GM21515 (cell line): ENCODE data around the gene PAK5.

Experiments used
- ATAC-seq: cut with Tn5 transposase; IDR thresholded peaks from one replicate; pipeline ENCODE4 v1.9.1; 2021; ENCODE audit not compliant: unreplicated experiment

PAK5 gene

DNA sequence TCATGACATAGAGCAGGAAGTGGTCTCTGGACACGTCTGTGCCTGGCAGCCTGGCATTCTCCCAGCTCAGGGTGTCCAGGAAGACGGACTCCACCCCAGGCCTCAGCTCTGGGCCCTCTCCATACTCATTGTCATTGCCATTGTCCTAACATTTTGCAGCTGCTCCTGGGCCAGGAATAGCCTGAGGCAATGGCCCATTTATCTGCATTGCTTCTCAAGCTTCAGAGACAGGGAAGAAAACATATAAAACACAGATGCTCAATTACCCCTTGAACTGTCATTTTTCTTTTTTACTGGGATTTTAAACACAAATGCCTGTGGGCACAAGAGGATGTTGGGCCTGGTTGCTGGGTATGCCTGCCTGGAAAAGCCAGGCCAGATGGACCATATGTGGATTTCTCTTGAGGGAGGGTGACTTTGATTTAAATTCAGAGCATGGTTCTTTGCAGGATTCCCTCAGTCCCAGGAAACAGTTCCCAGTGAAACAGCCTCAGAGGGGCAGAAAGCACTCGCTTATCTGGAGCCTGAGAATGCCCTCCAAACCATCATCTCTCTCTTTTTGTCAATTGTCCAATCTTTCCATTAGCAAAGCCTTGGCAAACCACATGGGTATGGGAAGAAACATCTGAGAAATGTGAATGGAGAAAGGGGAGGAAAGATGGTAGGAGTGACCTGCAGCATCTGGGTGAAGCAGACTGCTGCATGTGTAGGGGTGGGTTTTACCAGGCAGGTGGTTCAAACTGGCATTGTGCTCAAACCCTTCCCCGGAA lies 306.6 kb downstream of the PAK5 start:
- no peak for ATAC-seq

- ATAC-seq, result no peak
These were observed 307.3 kb downstream of the PAK5 start for GRCh38 chr20:9531581-9531980.

- ATAC-seq, result no peak
These were observed 315.2 kb downstream of the PAK5 start for GRCh38 chr20:9523636-9524035.

GRCh38 chr20:9520086-9520485 lies 318.8 kb downstream of the PAK5 start:
- ATAC-seq, result no peak

DNA sequence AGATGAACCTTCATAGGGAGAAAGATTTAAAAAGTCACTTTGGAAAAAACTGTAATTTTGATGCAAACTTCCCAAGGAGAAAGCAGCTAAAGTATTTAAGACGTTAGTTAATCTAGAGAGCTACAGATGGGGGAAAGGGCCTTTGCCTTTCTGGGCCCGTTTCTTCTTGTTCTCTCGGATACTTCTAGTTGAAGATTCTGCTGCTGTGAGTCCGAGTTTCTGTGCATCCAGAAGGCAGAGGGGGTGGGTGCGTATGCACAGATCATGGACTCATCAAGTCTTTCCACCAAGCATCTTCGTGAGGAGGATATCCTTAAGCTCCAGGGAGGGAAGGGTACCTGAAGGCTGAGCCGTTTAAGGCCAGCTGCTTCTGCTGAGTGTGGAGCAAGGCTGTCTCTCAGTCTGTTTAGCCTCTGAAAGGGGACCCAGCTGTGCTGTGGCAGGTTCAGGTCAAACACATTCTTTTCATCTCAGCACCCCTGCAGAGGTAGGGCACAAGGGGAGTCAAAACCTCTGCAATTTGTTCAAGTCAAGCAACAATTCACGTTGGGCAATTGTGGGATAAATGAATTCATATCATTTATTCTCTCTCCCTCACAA lies 320.2 kb downstream of the PAK5 start:
- no peak for ATAC-seq

- ATAC-seq, result no peak
These were observed 321.3 kb downstream of the PAK5 start for GRCh38 chr20:9517297-9518162.

DNA sequence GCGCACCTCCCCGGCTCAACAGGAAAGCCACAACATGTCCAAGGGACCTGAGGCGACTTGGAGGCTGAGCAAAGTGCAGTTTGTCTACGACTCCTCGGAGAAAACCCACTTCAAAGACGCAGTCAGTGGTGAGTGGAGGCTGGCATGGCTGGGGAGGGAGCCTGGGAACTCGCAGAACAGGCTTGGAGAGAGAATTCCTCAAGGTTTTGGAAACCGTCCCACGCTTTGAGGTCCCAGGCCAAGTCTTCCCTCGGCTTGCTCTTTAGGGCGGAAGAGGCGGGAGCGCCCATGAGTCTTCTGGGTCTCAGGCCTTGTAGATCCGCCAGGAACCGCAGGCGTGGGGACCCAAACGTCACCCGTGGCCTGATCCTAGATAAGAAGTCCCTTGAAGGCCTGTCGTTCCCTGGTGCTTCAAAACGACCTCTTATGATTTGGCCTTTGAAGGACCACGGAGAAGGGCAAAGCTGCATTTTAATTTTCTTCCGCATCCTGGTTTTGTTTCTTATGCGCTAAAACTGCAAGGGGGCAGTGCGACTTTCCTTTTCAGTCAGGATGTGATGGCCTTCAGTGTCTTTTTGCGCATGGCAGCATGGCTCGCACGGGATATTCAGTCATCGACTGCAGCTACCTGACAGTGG lies 322.5 kb downstream of the PAK5 start:
- ATAC-seq, result no peak

DNA sequence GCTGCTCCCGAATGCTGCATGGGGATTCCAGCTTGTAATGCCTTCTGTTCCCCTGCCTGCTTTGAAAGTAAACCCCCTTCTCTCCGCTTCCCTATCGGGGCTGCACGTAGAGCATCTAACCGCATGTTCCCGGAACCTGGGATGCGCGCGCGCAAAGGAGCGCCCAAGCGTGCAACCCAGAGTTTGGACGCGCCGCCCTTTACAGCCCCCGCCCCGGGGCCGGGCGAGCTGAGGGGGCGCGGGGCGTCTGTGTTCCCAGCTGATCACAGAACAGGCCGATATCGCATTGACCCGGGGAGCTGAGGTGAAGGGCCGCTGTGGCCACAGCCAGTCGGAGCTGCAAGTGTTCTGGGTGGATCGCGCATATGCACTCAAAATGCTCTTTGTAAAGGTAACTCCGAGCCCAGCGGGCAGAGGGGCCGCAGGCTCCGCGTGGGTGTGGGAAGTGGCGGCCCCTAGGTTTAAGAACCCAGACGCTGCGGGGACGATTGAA lies 323.1 kb downstream of the PAK5 start:
- ATAC-seq, result no peak

DNA sequence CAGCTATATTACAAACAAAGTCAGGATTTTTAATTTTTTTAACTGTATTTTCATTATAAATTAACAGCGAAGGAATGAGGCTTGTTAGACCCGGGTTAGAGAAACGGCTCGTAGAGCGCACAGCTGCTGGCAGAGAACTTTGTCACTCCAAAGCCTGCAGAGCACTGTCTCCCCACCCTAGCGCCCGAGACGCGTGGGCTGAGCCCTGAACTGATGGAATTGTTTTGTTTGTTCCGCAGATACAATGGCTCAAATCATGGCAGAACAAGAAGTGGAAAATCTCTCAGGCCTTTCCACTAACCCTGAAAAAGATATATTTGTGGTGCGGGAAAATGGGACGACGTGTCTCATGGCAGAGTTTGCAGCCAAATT lies 323.7 kb downstream of the PAK5 start:
- no peak for ATAC-seq

DNA sequence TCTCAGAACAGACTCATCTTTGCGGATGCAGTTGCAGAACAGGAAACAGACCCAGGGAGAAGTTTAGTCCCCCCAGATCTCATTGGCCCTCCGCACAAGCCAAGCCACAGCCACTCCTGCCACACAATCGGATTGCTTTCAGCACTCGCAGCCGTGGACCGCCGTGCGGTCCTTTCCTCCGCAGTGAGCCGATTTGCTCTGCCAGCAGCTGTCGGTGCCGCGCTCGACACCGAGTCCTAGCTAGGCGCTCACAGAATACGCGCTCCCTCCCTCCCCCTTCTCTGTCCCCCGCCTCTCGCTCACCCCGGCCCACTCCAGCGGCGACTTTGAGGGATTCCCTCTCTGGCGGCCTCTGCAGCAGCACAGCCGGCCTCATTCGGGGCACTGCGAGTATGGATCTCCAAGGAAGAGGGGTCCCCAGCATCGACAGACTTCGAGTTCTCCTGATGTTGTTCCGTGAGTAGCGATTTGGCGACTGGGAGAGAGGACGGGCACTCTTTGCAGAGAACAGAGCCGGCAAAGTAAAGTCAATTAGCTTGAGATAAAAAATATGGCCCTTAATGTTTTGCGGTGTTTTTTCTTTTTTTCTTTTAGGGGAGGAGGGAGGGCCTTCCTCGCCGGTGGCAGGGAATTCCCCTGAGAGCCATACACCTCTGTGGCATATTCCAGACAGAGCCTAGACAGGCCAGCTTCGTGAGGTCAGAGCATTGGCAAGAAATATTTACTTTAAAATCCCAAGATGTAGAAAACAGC lies 324.2 kb downstream of the PAK5 start, which contains the start of gene LAMP5:
Gene LAMP5 (plus strand): TSS at position 130 of the 753 bp plus-strand sequence. CDS start 263 bp downstream, at position 393.
- ATAC-seq, result no peak

GRCh38 chr20:9514072-9514460 lies 324.8 kb downstream of the PAK5 start:
- no peak for ATAC-seq

- ATAC-seq, result no peak
These were observed 328.0 kb downstream of the PAK5 start for GRCh38 chr20:9510911-9511310.

DNA sequence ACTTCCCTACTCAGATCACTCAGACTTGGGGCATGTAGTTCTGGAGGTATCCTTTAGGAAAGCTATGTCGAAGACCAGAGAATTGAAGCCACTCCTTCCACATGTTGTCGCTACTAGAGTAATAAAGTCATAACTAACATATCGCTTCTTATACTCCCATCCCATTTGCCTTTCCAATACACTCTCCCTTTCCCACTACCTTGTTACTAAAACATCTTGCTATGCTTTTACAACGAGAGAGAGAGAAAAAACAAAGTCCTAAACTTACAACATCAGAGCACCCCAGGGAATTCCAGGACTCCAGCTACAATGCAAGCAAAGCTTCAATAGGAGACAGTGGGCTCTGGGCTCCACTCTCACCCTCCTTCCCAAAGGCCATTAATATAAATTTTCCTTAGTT lies 329.6 kb downstream of the PAK5 start:
- no peak for ATAC-seq

GRCh38 chr20:9508696-9509178 lies 330.1 kb downstream of the PAK5 start:
- no peak for ATAC-seq

DNA sequence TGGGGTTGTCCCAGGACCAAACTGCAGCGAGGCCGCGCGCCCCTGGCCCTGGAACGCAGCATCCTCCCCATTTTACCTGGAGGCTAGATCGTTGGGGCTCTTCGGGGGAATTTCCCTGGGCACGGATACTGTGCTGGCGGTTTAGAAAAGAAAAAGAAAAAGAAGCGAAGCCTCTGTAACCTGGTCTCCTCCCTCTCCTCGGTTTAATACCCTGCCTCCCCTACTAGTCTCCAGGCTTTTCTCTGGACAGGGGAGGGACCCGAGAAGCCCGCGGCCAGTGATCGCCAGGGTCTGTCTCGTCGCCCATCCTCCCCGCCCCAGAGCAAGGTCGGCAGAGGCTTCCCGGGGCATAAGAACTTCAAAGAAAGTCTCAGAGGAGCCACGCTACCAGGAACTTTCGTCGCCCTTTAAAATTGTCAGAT lies 330.6 kb downstream of the PAK5 start:
- ATAC-seq, result no peak

DNA sequence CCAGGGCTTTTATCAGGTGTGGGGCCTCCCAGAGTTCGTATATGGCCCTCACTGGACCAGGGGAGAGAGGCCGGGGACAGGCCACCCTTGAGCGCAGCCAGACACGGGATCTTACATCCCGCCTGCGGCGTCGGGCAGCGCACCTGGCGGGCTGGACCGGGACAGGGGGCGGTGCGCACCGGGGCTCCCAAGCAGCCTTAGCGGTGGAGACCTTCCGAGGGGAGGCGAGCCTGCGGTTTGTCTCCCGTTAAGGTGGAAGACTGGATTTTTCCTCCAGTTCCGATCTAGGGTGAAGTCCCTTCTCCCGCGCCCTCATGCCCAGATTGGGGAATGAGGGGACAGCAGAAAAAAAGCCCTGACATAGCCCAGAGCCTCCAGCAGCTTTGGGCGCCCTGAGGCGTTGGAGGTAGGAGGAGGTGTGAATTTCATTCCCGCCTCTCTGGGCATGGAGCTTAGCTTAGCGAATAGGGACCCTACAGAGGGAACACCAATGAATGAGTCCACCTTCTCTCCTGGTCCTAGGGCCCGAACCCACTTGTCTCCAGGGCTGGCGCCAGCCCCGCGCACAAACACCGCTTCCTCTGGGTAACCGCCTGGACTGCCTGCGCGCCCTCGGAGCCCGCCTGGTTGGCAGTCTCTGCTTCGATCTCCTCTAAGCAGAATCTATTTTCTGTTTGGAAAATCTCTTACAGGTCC lies 331.2 kb downstream of the PAK5 start:
- ATAC-seq, result no peak

- no peak for ATAC-seq
These were observed 331.9 kb downstream of the PAK5 start for GRCh38 chr20:9506964-9507369.

DNA sequence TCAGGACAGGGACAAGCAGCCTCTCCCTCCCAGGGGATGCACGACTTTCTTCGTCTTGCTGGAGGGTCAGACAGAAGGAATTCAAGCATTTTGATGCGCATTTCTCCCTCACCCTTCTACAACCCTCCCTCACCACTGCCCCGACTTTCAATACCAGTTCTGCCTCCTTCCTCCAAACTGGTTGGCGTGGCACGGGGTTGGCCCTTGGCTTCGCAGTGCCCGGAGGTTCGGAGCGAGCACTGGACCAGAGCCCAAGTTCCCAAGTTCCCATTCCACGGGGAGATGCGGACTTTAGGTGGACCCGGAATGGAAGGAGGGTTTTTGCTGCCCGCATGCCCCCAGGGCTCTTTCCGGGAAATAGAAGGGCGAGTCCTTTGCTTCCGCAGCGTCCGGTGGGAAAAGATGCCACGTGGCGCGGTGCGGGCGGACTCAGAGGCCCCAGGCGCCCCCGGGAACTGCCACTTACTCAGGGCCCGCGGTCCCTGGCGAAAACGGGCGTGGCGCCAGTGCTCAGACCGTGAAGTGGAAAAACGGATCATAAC lies 332.5 kb downstream of the PAK5 start:
- no peak for ATAC-seq

DNA sequence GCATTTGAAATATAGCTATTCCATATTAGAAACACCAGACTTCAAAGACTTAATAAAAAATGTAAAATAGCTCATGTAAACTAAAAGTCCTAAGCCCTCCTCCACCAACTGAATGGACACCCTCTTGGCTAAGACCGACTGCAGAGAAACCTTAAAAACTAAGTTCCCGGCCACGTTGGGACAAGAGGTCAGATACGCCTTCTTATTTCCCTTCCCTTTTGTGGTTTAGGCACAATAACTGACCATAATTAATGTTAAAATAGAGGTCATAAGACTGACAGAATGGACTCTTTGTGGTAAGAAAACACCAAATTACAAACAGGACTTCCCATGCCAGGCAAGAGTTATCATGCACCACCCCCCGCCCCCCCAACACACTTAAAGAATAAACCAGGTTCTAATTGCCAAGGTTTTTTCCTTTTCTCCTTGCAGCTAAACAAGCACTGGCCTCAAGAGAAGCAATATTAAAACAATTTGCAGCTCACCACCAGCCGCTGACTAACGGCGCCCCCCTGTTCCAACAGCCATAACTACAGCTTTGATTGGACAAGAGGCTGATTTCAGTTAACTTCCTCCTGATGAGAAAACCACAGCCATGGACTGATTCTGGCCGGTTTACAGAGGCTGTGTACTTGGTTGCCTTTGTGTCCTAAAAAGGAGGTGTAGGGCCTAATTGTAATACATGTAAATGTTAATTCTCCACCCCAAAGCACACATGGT lies 335.2 kb downstream of the PAK5 start:
- ATAC-seq, result no peak
